ENCODE results near the gene CEP112. TPM values are rescaled to one million over a fixed set of nuclear protein-coding genes. Genes with fewer than 3 reads are reported as not detected.

The CEP112 gene
- total RNA-seq, 8 experiments from 2014 or later, result 4.1 to 15.7 (median 7.9) TPM

- Histone ChIP-seq H3K4me3 (no peak overlapping the region), H3K4me1 (replicated peaks in 1 of 2) (no peaks in the 10 kb centered on the region), H3K27ac (no peak overlapping the region)
- WGBS, 10 experiments, result 67 to 96% (median 86%) methylated on average over 1 to 5 of the region's 5 CpGs; no CpG with 5 or more reads in 1 of the 10 experiments
- in situ Hi-C loops (cut with MboI; ENCODE audit: low pct_unique_long_range_greater_than_20kb in 2 of 9, low sequenced_read_pairs in 9 of 9, unreplicated experiment in 9 of 9), result loop anchor here in 1 of 9 experiments (25.0 kb wide), 1 partner anchor 94 kb away; no protein-coding TSS in a partner anchor
- no peak for ATAC-seq (replicated peaks in 6 of 8)
Measured at GRCh38 chr17:65892912-65893377, 299.0 kb downstream of the CEP112 start.

- WGBS, 10 experiments, result 77 to 100% (median 90%) methylated on average over 2 to 7 of the region's 7 CpGs
- peak in 1 of 8 experiments; percentile 38 for ATAC-seq (replicated peaks in 6 of 8)
- Histone ChIP-seq H3K27ac (no peak overlapping the region), H3K4me3 (no peak overlapping the region), H3K4me1 (replicated peaks in 1 of 2) (peaks cover 0 to 7% of the 10 kb centered on the region in 2 donors)
- in situ Hi-C loops (cut with MboI; ENCODE audit: low pct_unique_long_range_greater_than_20kb in 2 of 9, low sequenced_read_pairs in 9 of 9, unreplicated experiment in 9 of 9), result loop anchor here in 1 of 9 experiments (25.0 kb wide), 1 partner anchor 96 kb away; no protein-coding TSS in a partner anchor
Measured at GRCh38 chr17:65891231-65891735, 300.6 kb downstream of the CEP112 start.

- no peak for ATAC-seq (replicated peaks in 6 of 8)
- in situ Hi-C loops (cut with MboI; ENCODE audit: low pct_unique_long_range_greater_than_20kb in 2 of 9, low sequenced_read_pairs in 9 of 9, unreplicated experiment in 9 of 9), result loop anchor here in 1 of 9 experiments (25.0 kb wide), 1 partner anchor 99 kb away; no protein-coding TSS in a partner anchor
- WGBS, 10 experiments, result 0 to 100% (median 94%) methylated on average over 1 to 3 of the region's 4 CpGs; no CpG with 5 or more reads in 3 of the 10 experiments
- no peak overlapping the region for H3K27ac ChIP-seq
- no peak overlapping the region for H3K4me3 ChIP-seq
- H3K4me1 ChIP-seq (replicated peaks in 1 of 2), result peaks cover 0 to 13% of the 10 kb centered on the region in 2 donors
Measured at GRCh38 chr17:65888649-65889048, 303.3 kb downstream of the CEP112 start.

- H3K4me1 ChIP-seq (replicated peaks in 1 of 2), result peaks cover 0 to 13% of the 10 kb centered on the region in 2 donors
- no peak overlapping the region for H3K27ac ChIP-seq
- no peak overlapping the region for H3K4me3 ChIP-seq
- peak in 4 of 8 experiments; percentile 20 to 51 (median 45) for ATAC-seq (replicated peaks in 6 of 8)
- WGBS, 10 experiments, result 3 to 89% (median 64%) methylated on average over 3 to 6 of the region's 6 CpGs
- in situ Hi-C loops (cut with MboI; ENCODE audit: low pct_unique_long_range_greater_than_20kb in 2 of 9, low sequenced_read_pairs in 9 of 9, unreplicated experiment in 9 of 9), result loop anchor here in 1 of 9 experiments (25.0 kb wide), 1 partner anchor 101 kb away; no protein-coding TSS in a partner anchor
Measured at GRCh38 chr17:65886315-65887245, 305.4 kb downstream of the CEP112 start.

GRCh38 chr17:65885541-65886312, 306.2 kb downstream of the CEP112 start:
- peak; percentile 12 to 67 (median 59) for ATAC-seq (replicated peaks in 6 of 8)
- H3K4me3 ChIP-seq, result no peak overlapping the region
- WGBS, 10 experiments, result 0 to 96% (median 69%) methylated on average over 1 to 6 of the region's 6 CpGs; no CpG with 5 or more reads in 2 of the 10 experiments
- no peak overlapping the region for H3K27ac ChIP-seq
- in situ Hi-C loops (cut with MboI; ENCODE audit: low pct_unique_long_range_greater_than_20kb in 2 of 9, low sequenced_read_pairs in 9 of 9, unreplicated experiment in 9 of 9), result loop anchor here in 1 of 9 experiments (25.0 kb wide), 1 partner anchor 102 kb away; no protein-coding TSS in a partner anchor
- peaks cover 0 to 13% of the 10 kb centered on the region in 2 donors for H3K4me1 ChIP-seq (replicated peaks in 1 of 2)

- no peak overlapping the region for H3K4me3 ChIP-seq
- no peak overlapping the region for H3K27ac ChIP-seq
- 0 to 100% (median 60%) methylated on average over 1 to 4 of the region's 4 CpGs for WGBS, 10 experiments
- no peak for ATAC-seq (replicated peaks in 6 of 8)
- in situ Hi-C loops (cut with MboI; ENCODE audit: low pct_unique_long_range_greater_than_20kb in 2 of 9, low sequenced_read_pairs in 9 of 9, unreplicated experiment in 9 of 9), result loop anchor here in 1 of 9 experiments (25.0 kb wide), 1 partner anchor 110 kb away; no protein-coding TSS in a partner anchor
- no peaks in the 10 kb centered on the region for H3K4me1 ChIP-seq (replicated peaks in 1 of 2)
Measured at GRCh38 chr17:65876985-65877384, 314.9 kb downstream of the CEP112 start.

GRCh38 chr17:65868881-65869280, 323.1 kb downstream of the CEP112 start:
- peaks cover 0 to 3% of the 10 kb centered on the region in 2 donors for H3K4me1 ChIP-seq (replicated peaks in 1 of 2)
- in situ Hi-C loops (cut with MboI; ENCODE audit: low pct_unique_long_range_greater_than_20kb in 2 of 9, low sequenced_read_pairs in 9 of 9, unreplicated experiment in 9 of 9), result no loop called here
- H3K27ac ChIP-seq, result no peak overlapping the region
- no peak for ATAC-seq (replicated peaks in 6 of 8)
- 48 to 100% (median 94%) methylated on average over 1 to 3 of the region's 3 CpGs for WGBS, 10 experiments
- no peak overlapping the region for H3K4me3 ChIP-seq

- 86 to 100% (median 100%) methylated on average over 1 to 6 of the region's 6 CpGs; no CpG with 5 or more reads in 5 of the 10 experiments for WGBS, 10 experiments
Measured at GRCh38 chr17:65867014-65867413, 324.9 kb downstream of the CEP112 start.

GRCh38 chr17:65865715-65866425, 326.1 kb downstream of the CEP112 start:
- in situ Hi-C loops (cut with MboI; ENCODE audit: low pct_unique_long_range_greater_than_20kb in 2 of 9, low sequenced_read_pairs in 9 of 9, unreplicated experiment in 9 of 9), result no loop called here
- no peak for ATAC-seq (replicated peaks in 6 of 8)
- 83 to 100% (median 100%) methylated on average over 1 to 9 of the region's 24 CpGs; no CpG with 5 or more reads in 4 of the 10 experiments for WGBS, 10 experiments
- Histone ChIP-seq H3K27ac (no peak overlapping the region), H3K4me1 (replicated peaks in 1 of 2) (peaks cover 0 to 3% of the 10 kb centered on the region in 2 donors), H3K4me3 (no peak overlapping the region)

More at GRCh38 chr17:65867014-65867413, 324.9 kb downstream of the CEP112 start:
- in situ Hi-C loops (cut with MboI; ENCODE audit: low pct_unique_long_range_greater_than_20kb in 2 of 9, low sequenced_read_pairs in 9 of 9, unreplicated experiment in 9 of 9), result no loop called here
- Histone ChIP-seq H3K27ac (no peak overlapping the region), H3K4me3 (no peak overlapping the region), H3K4me1 (replicated peaks in 1 of 2) (peaks cover 0 to 3% of the 10 kb centered on the region in 2 donors)
- no peak for ATAC-seq (replicated peaks in 6 of 8)

- H3K27ac ChIP-seq, result no peak overlapping the region
- peak in 6 of 8 experiments; percentile 35 to 73 (median 56) for ATAC-seq (replicated peaks in 6 of 8)
- peaks cover 0 to 3% of the 10 kb centered on the region in 2 donors for H3K4me1 ChIP-seq (replicated peaks in 1 of 2)
- no peak overlapping the region for H3K4me3 ChIP-seq
- 17 to 90% (median 65%) methylated on average over 1 to 8 of the region's 8 CpGs; no CpG with 5 or more reads in 3 of the 10 experiments for WGBS, 10 experiments
- in situ Hi-C loops (cut with MboI; ENCODE audit: low pct_unique_long_range_greater_than_20kb in 2 of 9, low sequenced_read_pairs in 9 of 9, unreplicated experiment in 9 of 9), result no loop called here
Measured at GRCh38 chr17:65864394-65864793, 327.5 kb downstream of the CEP112 start.

GRCh38 chr17:65857718-65858117, 334.2 kb downstream of the CEP112 start:
- Histone ChIP-seq H3K4me1 (replicated peaks in 1 of 2) (no peaks in the 10 kb centered on the region), H3K27ac (no peak overlapping the region), H3K4me3 (no peak overlapping the region)
- in situ Hi-C loops (cut with MboI; ENCODE audit: low pct_unique_long_range_greater_than_20kb in 2 of 9, low sequenced_read_pairs in 9 of 9, unreplicated experiment in 9 of 9), result no loop called here
- ATAC-seq (replicated peaks in 6 of 8), result no peak
- 35 to 100% (median 78%) methylated on average over 1 to 2 of the region's 2 CpGs; no CpG with 5 or more reads in 1 of the 10 experiments for WGBS, 10 experiments

GRCh38 chr17:65856865-65857264, 335.1 kb downstream of the CEP112 start:
- peak in 3 of 8 experiments; percentile 31 to 95 (median 91) for ATAC-seq (replicated peaks in 6 of 8)
- Histone ChIP-seq H3K4me1 (replicated peaks in 1 of 2) (no peaks in the 10 kb centered on the region), H3K27ac (no peak overlapping the region), H3K4me3 (no peak overlapping the region)
- WGBS, 10 experiments, result 0 to 100% (median 93%) methylated on average over 2 of the region's 2 CpGs; no CpG with 5 or more reads in 1 of the 10 experiments
- in situ Hi-C loops (cut with MboI; ENCODE audit: low pct_unique_long_range_greater_than_20kb in 2 of 9, low sequenced_read_pairs in 9 of 9, unreplicated experiment in 9 of 9), result no loop called here

Data from motor neuron (in vitro differentiated cells).